H1 (cell line): ENCODE data around the gene ASH1L. TPM values are rescaled to one million over a fixed set of nuclear protein-coding genes. Genes with fewer than 3 reads are reported as not detected.
"Not testable (repeated sequence)": the region's sequence is repeated elsewhere in the genome, so short reads cannot be mapped to it uniquely, and the experiment has no call there.

Experiments
- CTCF ChIA-PET: fragments of 300-600 bp; sonication (Branson Sonifier 250); formaldehyde crosslinking; loops from one replicate; lab custom pipeline; 2021; ENCODE audit not compliant: partially characterized antibody; lab: Charles Lee
- POLR2A ChIA-PET: fragments of 300-600 bp; sonication (Branson Sonifier 250); formaldehyde crosslinking; loops from one replicate; lab custom pipeline; 2021; ENCODE audit warnings: inconsistent platforms; ENCODE audit not compliant: partially characterized antibody; lab: Charles Lee
- DNase-seq, 2 experiments: peaks; one replicate each; pipeline versions ENCODE4 v3.0.0 to v3.0.0-alpha.2; 2010 to 2022; ENCODE audit warnings: low spot score in 2 of 2, low read depth in 1 of 2, mixed read lengths in 1 of 2
- FAIRE-seq: peaks from 2 replicates; lab custom pipeline; 2011; peaks lifted over from hg19 to GRCh38; lab: Jason Lieb, UNC
- H2AFZ ChIP-seq: 2 replicates; pipeline ENCODE4 v1.8.1; 2012; ENCODE audit warnings: low read length, inconsistent platforms
- H2AK5ac ChIP-seq: 2 replicates; pipeline ENCODE4 v1.6.1; 2013; ENCODE audit warnings: low read depth, low read length
- H2BK120ac ChIP-seq: replicated peaks from 2 replicates; pipeline ENCODE3; 2013; ENCODE audit warnings: low read depth, low read length, inconsistent platforms
- H2BK12ac ChIP-seq: 2 replicates; pipeline ENCODE4 v1.6.1; 2013; ENCODE audit warnings: low read depth, low read length
- H2BK15ac ChIP-seq: 2 replicates; pipeline ENCODE4 v1.6.1; 2013; ENCODE audit warnings: low read length
- H2BK20ac ChIP-seq: 2 replicates; pipeline ENCODE4 v1.6.1; 2013; ENCODE audit warnings: low read length
- H2BK5ac ChIP-seq: 2 replicates; pipeline ENCODE4 v1.6.1; 2013; ENCODE audit warnings: low read depth, low read length
- H3K14ac ChIP-seq: 2 replicates; pipeline ENCODE4 v1.6.1; 2013; ENCODE audit warnings: inconsistent platforms; ENCODE audit not compliant: insufficient read length
- H3K18ac ChIP-seq: 2 replicates; pipeline ENCODE4 v1.6.1; 2013; ENCODE audit warnings: low read length; ENCODE audit errors: extremely low read depth
- H3K23ac ChIP-seq: 2 replicates; pipeline ENCODE4 v1.6.1; 2013; ENCODE audit warnings: inconsistent platforms; ENCODE audit not compliant: insufficient read length
- H3K23me2 ChIP-seq: 2 replicates; pipeline ENCODE4 v1.6.1; 2013; ENCODE audit warnings: low read depth, low read length
- H3K27ac ChIP-seq: 2 replicates; pipeline ENCODE4 v1.6.1; 2011; ENCODE audit warnings: low read depth, low read length, inconsistent platforms
- H3K27me3 ChIP-seq, 4 experiments: replicated peaks in 1 of 4; 1 replicate in 1 of 4; 2 replicates in 3 of 4; pipeline versions ENCODE4 v1.6.1 to v1.8.1; 2011 to 2013; ENCODE audit warnings: low read length in 3 of 4, mild to moderate bottlenecking in 3 of 4, inconsistent platforms in 2 of 4, mixed read lengths in 2 of 4, moderate library complexity in 1 of 4; ENCODE audit not compliant: control insufficient read depth in 3 of 4, insufficient read depth in 3 of 4; ENCODE audit errors: extremely low read depth in 1 of 4
- H3K36me3 ChIP-seq, 4 experiments: 2 replicates each; pipeline versions ENCODE4 v1.6.1 to v1.8.1; 2011 to 2013; ENCODE audit warnings: mild to moderate bottlenecking in 4 of 4, low read length in 3 of 4, moderate library complexity in 2 of 4, control low read depth in 1 of 4, inconsistent platforms in 1 of 4; ENCODE audit not compliant: insufficient read depth in 4 of 4, control insufficient read depth in 2 of 4
- H3K4ac ChIP-seq: replicated peaks from 2 replicates; pipeline ENCODE3; 2013; ENCODE audit warnings: low read length, low read depth, mixed read lengths, inconsistent platforms; ENCODE audit not compliant: insufficient read length
- H3K4me1 ChIP-seq, 4 experiments: replicated peaks in 1 of 4; 1 replicate in 1 of 4; 2 replicates in 3 of 4; pipeline versions ENCODE4 v1.6.1 to v1.8.1; 2011 to 2013; ENCODE audit warnings: low read length in 3 of 4, inconsistent platforms in 2 of 4, mixed read lengths in 1 of 4; ENCODE audit not compliant: insufficient read depth in 4 of 4, control insufficient read depth in 3 of 4
- H3K4me2 ChIP-seq, 2 experiments: 2 replicates each; pipeline versions ENCODE4 v1.6.1 to v1.8.1; 2011 to 2013; ENCODE audit warnings: low read depth in 2 of 2, low read length in 2 of 2, control low read depth in 1 of 2, inconsistent platforms in 1 of 2, mild to moderate bottlenecking in 1 of 2; ENCODE audit not compliant: insufficient read depth in 1 of 2
- H3K4me3 ChIP-seq, 4 experiments: fragments of 200-600, 300-600 bp in 1 of 4; sonication (generic), shearing (Covaris generic), sonication (Bioruptor Twin) in 1 of 4; 2 replicates each; pipeline versions ENCODE4 v1.5.1 to v1.8.1; 2011 to 2016; ENCODE audit warnings: low read length in 4 of 4, low read depth in 3 of 4, control low read depth in 2 of 4, inconsistent platforms in 2 of 4, mild to moderate bottlenecking in 2 of 4, mixed read lengths in 1 of 4, moderate library complexity in 1 of 4; ENCODE audit not compliant: insufficient read depth in 2 of 4; ENCODE audit errors: extremely low read depth in 1 of 4
- H3K56ac ChIP-seq: replicated peaks from 2 replicates; pipeline ENCODE3; 2013; ENCODE audit warnings: low read depth, mild to moderate bottlenecking, mixed read lengths, low read length, inconsistent platforms; ENCODE audit not compliant: insufficient read length
- H3K79me1 ChIP-seq: 2 replicates; pipeline ENCODE4 v1.6.1; 2013; ENCODE audit warnings: low read depth, low read length, control low read depth
- H3K79me2 ChIP-seq, 2 experiments: 2 replicates each; pipeline versions ENCODE4 v1.6.1 to v1.8.1; 2012 to 2013; ENCODE audit warnings: low read length in 2 of 2, mild to moderate bottlenecking in 2 of 2, inconsistent platforms in 1 of 2; ENCODE audit not compliant: insufficient read depth in 2 of 2, control insufficient read depth in 1 of 2
- H3K9ac ChIP-seq, 4 experiments: replicated peaks in 1 of 4; 1 replicate in 1 of 4; 2 replicates in 3 of 4; pipeline versions ENCODE4 v1.6.1 to v1.8.1; 2011 to 2013; ENCODE audit warnings: low read depth in 3 of 4, low read length in 3 of 4, control low read depth in 2 of 4, mild to moderate bottlenecking in 2 of 4, moderate library complexity in 2 of 4, inconsistent platforms in 1 of 4; ENCODE audit errors: extremely low read depth in 1 of 4
- H3K9me3 ChIP-seq, 2 experiments: 2 replicates each; pipeline versions ENCODE4 v1.6.1 to v1.8.1; 2012 to 2013; ENCODE audit warnings: mild to moderate bottlenecking in 2 of 2, moderate library complexity in 2 of 2, control low read depth in 1 of 2, inconsistent platforms in 1 of 2, low read depth in 1 of 2, low read length in 1 of 2, mixed read lengths in 1 of 2; ENCODE audit not compliant: insufficient read depth in 2 of 2
- H4K20me1 ChIP-seq, 2 experiments: replicated peaks in 1 of 2; 2 replicates each; pipeline versions ENCODE3 to v1.8.1; 2011 to 2013; ENCODE audit warnings: inconsistent platforms in 2 of 2, low read length in 2 of 2, mild to moderate bottlenecking in 1 of 2; ENCODE audit not compliant: insufficient read depth in 2 of 2, control insufficient read depth in 1 of 2
- H4K5ac ChIP-seq: 2 replicates; pipeline ENCODE4 v1.6.1; 2013; ENCODE audit warnings: low read length, low read depth, mixed read lengths, inconsistent platforms; ENCODE audit not compliant: insufficient read length
- H4K8ac ChIP-seq: 2 replicates; pipeline ENCODE4 v1.8.0; 2013; ENCODE audit warnings: mild to moderate bottlenecking, moderate library complexity, low read length, inconsistent platforms; ENCODE audit not compliant: insufficient read depth; ENCODE audit errors: extremely low read depth
- H4K91ac ChIP-seq: replicated peaks from 2 replicates; pipeline ENCODE3; 2013; ENCODE audit warnings: low read length, mixed read lengths, inconsistent platforms; ENCODE audit not compliant: insufficient read length
- WGBS, 2 experiments: shearing (Covaris generic) in 1 of 2; methylation state at CpG; one replicate each; pipeline versions ENCODE4 v1.1.6 to v1.1.7; 2013 to 2015; ENCODE audit warnings: low lambda C conversion rate in 2 of 2, mixed read lengths in 2 of 2, inconsistent platforms in 1 of 2, low coverage in 1 of 2, missing lambda C conversion rate in 1 of 2; ENCODE audit not compliant: insufficient replicate concordance in 2 of 2, insufficient coverage in 1 of 2, insufficient read length in 1 of 2; ENCODE audit errors: extremely low coverage in 1 of 2, missing lambda C conversion rate in 1 of 2; 5-methylcytosine and 5-hydroxymethylcytosine counted together
- polyA plus RNA-seq, 7 experiments: library from polyadenylated mRNA; depleted of rRNA in 3 of 7; stranded (reverse) in 5 of 7; unstranded in 2 of 7; fragments of >200 nt in 5 of 7; fragments of 200-250 nt in 2 of 7; gene quantifications; 1 replicate in 5 of 7; 2 replicates in 1 of 7; 4 replicates in 1 of 7; pipeline versions ENCODE4 v1.2.1 to v1.2.3, GENCODE V29; 2011 to 2013; ENCODE audit warnings: missing spikeins in 2 of 7, mixed read lengths in 2 of 7
- total RNA-seq: library from RNA; stranded (reverse); fragmentation: NEBNext Ultra II Directional; extraction: Animal tissue kit (Norgen Biotek cat#: 25700); gene quantifications from 2 replicates; pipeline ENCODE4 v1.2.1, GENCODE V29; 2021

ASH1L gene
- total and polyA plus RNA-seq, 2 of the 8 experiments (the other 6 are each of a cell fraction or from before 2014, with no cell fraction given): 7.5 to 27.6 TPM

DNA sequence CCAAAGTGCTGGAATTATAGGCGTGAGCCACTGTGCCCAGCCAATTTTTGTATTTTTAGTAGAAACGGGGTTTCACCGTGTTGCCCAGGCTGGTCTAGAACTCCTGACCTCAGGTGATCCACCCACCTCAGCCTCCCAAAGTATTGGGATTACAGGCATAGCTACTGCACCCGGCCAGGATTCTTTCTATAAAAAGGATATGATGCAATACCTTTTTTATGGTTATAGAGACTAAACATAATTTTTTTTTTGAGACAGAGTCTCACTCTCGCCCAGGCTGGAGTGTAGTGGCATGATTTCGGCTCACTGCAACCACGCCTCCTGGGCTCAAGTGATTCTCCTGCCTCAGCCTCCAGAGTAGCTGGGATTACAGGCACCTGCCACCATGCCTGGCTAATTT is 233.7 kb downstream of the ASH1L start:
- not testable (repeated sequence) for H3K79me1 ChIP-seq, H2BK12ac ChIP-seq, H3K79me2 ChIP-seq, H2BK20ac ChIP-seq, H2BK120ac ChIP-seq, H3K4me1 ChIP-seq, H3K56ac ChIP-seq, H2BK5ac ChIP-seq, FAIRE-seq, H3K18ac ChIP-seq, H3K4ac ChIP-seq, H3K14ac ChIP-seq, H3K27me3 ChIP-seq, H2AK5ac ChIP-seq, H2BK15ac ChIP-seq, H3K23ac ChIP-seq, H3K27ac ChIP-seq, H4K91ac ChIP-seq, H3K9me3 ChIP-seq, H2AFZ ChIP-seq, H3K9ac ChIP-seq, DNase-seq, H3K4me3 ChIP-seq, H4K5ac ChIP-seq, H4K20me1 ChIP-seq, H3K4me2 ChIP-seq, H4K8ac ChIP-seq, H3K23me2 ChIP-seq
- 96% methylated on average over 7 of the region's 7 CpGs; no CpG with 5 or more reads in 1 of the 2 experiments for WGBS, 2 experiments
- ChIA-PET POLR2A (interaction anchor here (1.2 to 1.6 kb wide), 2 partner anchors 21 to 69 kb away, joined by 3 to 4 read pairs; no protein-coding TSS in a partner anchor), CTCF (interaction anchor here (0.6 to 15.0 kb wide), 7 partner anchors 9 to 323 kb away, joined by 3 to 227 read pairs (median 4); partner anchors contain the start of gene ENTREP3)
- peaks cover 0 to 29% (median 3%) of the 10 kb centered on the region in 4 experiments; a peak in 7 of 8 replicates for H3K36me3 ChIP-seq
